ENCODE results near the gene XPO4. TPM values are rescaled to one million over a fixed set of nuclear protein-coding genes. Genes with fewer than 3 reads are reported as not detected.

The XPO4 gene
- total RNA-seq, 1 donor from 2014 or later, result 23.0 TPM

DNA sequence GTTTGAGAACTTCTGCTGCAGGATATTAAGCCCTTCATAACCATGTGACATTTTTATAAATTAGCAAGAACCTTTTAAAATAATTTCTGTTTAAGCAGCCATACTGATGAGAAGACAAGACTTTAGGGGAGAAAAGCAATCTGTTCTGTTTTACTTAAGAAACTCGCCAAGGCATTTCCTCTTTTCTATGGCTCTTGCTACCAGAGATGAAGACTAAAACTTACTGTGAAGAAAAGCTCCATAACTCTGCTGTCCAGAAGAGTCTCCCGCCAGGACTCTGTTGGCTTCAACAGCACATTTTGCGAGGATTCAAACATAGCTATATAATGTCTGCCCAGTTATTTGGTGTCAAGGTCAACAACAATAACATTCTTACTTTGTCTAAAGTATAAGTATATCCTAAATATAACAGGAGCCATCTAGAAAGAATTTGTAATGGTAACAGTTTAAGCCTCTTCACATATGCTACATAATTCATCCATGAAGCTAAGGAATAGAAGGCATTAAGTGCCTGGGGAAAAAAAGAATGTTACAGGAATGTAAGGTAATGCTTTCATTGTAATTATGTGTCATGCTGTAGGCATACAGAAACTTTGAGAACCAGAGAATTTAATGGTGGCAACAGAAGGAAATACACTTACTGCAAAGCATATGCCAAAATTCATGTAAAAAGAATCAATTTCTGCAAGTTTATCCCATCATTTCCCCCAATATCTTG, 75.5 kb downstream of the XPO4 start:
- DNase-seq, result no peak

DNA sequence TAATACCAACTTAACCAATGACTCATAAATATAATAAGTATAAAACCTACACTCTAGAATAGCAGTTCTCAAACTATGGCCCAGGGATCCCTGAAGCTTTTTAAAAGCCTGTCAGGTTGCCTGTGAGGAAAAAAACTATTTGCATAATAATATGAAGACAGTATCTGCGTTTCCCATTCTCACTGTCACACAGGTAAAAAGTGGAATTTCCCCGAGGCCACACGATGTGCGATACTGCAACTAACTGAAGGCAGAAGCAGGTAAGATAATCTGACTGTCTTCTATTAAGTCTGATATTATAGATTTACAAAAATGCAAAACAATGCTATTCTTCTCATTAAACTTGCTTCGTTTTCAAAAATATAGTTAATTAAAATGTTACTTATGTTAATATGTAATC, 76.2 kb downstream of the XPO4 start:
- DNase-seq, result no peak

DNA sequence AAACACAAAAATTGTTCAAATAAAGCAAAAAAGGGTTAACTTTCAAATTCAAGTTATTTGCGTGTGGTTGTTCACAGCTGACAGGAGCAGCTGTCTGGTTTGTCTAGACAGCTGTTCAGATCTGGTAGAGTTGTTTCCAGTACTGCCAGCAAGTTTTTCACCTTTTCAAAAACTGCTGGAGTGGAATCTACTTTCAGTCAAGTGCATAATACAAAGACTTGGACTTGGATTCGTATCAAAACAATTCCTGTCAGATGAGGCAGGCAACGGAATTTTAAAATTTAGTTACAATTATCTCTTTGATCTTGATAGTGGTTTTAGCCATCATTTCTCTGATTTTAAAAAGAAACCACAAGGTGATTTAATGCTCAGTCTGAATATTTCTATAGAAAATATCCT, 77.1 kb downstream of the XPO4 start:
- DNase-seq, result peak; percentile 33

DNA sequence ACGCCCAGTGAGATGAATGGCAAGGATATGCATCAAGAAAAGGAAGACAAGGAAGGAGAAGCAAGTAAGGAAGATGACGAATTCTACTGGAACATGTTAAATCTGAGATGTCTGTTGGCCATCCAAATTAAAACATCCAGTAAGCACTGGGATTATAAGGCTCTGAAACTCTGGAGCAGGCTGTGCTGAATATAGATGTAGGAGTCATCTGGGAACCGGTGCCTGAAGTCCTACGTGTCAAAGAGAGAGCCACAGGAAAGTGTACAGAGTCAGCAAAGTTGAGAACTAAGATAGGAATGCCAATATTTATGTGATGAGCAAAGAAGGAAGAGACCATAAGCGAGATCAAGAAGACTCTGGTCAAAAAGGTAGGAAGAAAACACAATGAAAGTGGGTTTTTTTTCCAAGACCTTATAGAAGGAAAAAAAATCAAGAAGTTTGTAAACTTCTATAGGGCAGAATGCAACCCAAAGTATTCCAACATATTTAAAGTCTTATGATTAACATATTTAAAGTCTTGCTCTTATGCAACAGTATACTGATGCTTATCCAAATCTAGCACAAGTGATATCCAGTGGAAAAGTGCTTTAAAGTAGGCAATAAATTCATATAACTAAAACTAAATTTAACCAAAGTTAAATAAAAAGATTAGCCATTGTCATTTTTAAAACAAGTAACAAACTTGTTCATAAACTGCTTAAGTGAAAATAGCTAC, 77.6 kb downstream of the XPO4 start:
- no peak for DNase-seq

DNA sequence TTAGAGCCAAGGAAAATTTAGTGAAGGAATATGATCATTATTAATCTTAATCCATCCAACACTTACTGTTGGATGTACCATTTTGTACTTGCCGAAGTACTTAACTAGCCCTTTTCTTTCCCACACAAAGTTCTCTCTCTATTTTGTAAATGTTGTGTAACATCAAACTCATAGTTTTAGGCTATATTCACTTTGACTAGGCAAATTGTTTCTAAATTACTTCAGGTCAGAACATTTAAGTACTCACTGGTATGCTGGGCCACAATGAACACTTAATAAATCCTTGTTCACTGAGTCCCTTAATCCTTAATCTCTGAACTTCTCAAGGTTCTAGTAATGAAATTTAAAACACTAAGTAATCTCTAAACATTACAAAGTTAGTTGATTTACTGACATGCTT, 79.5 kb downstream of the XPO4 start:
- no peak for DNase-seq

DNA sequence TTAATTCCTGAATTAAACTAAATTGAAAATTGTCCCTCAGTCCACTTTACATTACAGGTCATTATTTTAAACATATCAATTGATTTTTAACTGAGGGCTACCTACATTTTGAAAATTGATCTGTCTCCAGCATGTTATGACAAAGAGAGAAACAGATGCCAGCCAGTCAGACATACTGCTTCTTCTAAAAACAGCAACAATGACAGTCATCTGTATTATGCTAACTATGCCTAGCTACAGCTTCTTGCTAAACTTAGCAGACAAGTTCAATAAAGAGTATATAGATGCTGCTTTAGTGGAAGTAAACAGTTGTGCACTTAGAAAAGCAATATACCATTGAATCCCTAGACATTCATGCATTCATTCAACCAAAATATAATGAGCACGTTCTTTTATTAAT, 80.1 kb downstream of the XPO4 start:
- DNase-seq, result no peak

DNA sequence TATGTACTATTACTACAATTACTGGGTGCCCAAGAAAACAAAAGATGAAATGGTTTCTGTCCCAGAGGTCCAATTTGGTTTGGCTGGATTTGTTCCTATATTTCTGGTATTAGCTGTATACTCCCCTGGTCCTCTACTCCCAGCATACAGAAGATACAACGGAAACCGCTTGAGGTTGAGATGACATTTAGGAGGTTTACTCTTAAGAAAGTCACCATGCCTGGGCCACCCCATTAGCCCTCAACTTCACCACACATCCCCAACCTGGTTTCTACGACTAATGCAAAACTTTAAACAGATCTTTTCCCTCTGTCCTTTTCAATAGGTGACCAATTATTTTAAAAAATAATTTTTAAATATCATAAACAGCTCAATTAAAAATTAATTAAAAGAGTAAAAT, 82.8 kb downstream of the XPO4 start:
- no peak for DNase-seq

DNA sequence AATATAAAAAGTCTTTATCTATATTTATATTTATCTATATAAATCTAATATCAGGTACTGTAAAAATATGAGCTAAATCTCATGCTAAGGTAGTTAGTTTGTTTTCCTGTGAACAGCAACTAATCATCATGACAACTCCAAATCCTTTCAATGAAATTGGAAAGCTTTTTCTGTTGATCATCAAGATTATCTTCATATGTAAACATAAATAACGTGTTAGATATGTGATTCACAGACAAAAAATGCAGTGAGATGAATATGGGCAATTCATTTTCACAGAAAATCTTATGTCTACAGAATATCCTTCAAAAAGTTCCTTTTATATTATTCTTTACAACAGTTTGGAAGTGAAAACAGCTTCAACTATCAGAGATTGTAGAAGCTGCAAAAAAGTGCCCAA, 87.1 kb downstream of the XPO4 start:
- DNase-seq, result no peak

DNA sequence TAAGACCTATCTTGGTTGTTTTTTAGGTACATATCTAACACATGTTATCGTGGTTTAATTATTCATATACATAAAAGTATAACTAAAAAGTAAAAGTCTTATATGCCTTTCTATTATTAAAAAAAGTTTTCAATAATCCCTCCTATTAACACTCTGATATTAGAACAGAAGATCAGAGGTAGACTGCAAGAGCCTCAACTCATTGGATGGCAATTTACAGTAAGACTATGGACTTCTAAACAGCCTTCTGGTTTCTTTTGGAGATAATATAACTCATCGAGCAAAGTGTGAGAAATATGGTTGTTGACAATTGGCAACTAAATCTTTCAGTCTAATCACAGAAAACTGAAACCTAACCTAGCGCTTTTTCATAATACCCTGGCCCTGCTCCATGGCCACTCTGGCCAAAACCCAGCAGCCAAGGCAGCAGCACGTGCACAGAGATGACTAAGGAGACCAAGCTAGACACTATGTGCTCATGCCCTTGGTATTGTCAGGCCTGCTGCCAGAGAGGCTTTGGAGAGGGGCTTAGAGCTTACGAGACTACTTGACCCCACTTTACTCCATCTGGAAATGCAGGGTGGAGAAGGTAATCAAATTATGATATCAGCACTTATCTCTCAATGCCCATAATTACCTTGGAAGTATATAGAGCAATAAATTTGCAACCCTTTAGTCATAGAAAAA, 88.2 kb downstream of the XPO4 start:
- peak; percentile 54 for DNase-seq

DNA sequence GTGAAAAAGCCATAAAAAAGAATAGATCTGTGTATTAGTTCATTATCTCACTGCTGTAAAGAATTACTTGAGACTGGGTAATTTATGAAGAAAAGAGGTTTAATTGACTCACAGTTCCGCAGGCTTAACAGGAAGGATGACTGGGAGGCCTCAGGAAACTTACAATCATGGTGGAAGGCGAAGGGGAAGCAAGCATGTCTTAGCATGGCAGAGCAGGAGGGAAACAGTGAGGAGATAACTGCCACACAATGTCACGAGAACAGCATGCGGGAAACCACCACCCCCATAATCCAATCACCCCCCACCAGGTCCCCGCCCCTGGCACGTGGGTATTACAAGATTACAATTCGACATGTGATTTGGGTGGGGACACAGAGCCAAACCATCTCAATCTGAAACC, 89.7 kb downstream of the XPO4 start:
- no peak for DNase-seq

DNA sequence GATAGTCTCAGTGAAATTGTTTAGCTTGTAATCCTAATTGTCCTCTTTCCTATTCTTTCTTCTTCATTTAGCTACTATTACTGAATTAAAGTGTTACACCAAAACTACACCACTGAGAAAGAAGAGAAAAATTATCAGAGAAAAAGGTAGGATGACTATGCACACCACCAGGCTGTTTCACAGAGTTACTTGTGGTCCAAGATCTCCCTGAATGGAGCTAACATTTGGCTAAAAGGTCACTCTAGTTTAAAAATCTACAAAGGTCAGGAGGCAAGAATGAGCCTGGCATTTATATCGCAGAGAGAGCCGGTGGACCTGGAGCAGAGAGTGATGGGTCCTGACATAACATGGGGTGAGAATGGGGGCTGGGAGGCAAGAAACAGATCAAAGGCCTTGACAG, 91.7 kb downstream of the XPO4 start:
- no peak for DNase-seq

DNA sequence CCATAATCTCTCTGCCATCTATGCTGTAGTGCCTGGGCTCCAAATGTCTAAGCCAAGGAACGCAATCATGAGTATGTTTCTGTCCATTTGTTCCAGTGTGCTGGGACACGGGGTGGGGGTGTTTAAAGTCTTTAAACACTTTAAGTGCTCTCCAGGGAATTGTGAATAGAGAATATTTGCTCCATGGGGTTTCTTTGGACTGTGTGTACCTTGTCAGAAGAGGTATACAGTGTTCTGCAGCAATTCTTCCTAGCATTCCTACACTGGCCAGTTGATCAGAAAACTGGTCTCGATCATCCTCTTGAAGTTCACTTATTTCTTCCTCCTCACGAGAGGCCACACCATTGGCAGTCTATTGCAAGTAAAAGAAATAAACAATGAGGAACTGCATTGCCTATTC, 93.7 kb downstream of the XPO4 start:
- DNase-seq, result no peak

DNA sequence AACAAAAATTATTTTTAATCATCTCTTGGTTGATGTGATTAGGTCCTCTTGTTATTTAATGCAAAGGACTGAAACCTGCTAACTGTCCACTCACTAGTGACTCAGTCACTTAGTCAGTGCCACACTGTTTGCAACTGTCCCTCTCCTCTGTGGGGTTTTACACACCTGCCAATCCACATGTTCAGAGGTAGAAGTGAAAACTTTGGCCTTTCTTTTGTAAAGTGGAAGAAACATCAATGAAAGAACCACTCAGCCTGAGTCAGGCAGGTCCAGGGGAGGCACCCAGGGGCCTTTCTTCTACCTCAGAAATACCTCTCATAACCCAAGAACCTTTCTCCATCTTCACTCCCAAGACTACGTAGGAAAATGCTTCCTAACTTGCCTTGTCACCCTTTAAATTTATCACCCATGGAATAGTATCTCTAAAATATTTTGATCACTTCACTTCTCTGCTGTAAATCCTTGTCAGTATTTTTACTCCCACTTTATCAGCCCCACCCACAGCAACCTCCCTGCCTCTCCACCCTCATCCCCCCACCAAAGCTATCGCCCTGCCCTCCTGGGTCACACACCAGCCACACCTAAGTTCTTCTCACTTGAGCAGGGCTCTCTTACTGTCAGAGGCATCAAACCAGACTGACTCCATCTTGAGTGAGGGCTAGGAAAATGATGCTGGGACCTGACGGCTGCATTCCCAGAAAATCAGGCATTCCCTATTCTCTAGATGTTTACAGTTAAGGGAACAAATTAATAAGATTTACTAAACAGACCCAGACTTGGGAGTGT, 99.2 kb downstream of the XPO4 start:
- no peak for DNase-seq

DNA sequence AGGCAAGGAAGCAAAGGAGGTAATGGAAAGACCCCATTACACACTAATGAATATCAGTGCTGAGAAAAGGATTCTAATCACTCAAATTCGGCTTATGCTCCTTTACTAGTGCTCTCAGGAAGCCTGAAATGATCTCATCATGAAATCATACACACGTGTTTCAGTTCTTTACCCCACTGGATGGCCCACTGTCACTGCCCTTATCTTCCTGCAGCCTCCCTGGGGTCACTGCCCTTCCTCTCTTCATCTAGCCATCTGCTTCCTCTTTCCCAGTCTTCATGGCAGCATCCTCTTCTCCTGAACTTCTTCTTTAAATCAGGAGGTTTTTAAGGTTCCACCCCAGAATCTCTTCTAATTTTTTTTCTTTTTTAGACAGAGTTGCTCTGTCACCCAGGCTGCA, 100.8 kb downstream of the XPO4 start:
- no peak for DNase-seq

DNA sequence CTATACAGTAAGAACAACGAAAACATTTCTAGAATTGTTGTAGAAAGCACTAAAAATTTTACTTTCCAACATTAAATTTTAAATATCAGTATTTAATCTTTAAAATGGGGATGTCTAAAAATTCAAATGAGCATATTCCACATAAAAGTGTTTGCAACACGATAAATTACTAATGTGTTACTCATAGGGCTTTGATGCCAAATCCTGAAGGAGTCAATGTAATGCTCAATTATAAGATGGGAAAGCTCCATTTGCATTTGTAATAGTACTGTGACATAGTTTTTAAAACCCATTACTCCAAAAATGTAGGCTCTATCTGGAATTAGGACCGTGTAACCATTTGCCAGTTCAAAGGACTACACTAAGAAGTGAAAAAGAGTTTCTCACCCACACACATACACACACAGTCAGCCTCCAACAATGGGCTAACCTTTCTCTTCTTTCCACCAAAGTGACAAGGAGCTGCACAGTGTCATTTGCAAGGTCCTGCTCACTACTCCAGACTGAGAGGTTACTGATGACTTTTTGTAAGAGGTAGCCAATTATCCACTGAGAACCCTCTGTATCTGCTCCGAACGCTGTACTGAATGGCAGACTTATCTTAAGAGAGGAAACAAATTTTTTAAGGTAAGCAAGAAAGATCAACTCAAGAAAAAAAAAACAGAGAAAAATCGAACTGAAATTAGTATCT, 102.7 kb downstream of the XPO4 start:
- DNase-seq, result no peak

DNA sequence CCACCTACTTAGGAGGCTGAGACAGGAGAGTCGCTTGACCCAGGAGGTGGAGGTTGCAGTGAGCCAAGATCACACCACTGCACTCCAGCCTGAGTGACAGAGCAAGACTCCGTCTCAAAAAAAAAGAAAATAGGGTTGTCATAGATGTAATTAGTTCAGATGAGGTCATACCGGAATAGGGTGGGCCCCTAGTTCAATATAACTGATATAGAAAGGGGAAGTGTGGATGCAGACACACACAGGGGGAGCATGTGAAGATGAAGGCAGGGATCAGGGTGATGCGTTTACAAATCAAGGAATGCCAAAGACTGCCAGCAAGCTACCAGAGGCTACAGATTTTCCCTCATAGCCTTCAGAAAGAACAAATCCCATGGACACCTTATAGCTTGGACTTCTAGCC, 104.5 kb downstream of the XPO4 start:
- DNase-seq, result no peak

DNA sequence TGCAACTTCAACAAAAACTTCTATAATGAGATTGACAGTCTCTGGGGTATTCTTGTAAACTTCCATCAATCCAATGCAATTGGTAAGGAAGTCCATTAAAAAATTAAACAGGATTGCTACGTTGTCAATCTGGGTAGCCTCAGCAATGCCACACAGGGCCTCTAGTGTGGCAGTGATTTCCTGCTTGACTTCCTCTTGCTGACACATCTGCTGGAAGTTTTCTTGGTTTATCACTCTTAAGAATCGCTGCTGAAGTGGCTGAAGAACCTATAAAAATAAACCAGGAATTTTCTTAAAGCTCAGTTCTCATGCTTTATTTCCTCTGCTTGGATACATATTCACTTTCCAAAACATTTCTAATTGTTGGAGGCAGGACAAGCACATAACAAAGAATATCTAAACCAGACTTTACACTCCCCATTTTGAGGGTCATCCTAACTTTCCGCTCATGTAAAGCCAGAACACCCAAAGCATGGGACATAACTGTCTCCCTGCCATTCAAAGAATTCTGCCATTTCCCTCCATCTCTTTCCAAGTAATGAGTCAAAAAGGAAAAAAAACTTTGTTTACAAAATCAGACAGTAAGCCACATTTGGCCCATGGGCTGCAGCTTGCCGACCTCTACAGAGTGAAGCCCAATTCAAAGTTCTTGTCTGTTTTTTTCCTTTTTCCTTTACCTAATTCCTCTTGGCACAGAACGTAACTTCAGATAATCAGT, 105.6 kb downstream of the XPO4 start:
- no peak for DNase-seq

DNA sequence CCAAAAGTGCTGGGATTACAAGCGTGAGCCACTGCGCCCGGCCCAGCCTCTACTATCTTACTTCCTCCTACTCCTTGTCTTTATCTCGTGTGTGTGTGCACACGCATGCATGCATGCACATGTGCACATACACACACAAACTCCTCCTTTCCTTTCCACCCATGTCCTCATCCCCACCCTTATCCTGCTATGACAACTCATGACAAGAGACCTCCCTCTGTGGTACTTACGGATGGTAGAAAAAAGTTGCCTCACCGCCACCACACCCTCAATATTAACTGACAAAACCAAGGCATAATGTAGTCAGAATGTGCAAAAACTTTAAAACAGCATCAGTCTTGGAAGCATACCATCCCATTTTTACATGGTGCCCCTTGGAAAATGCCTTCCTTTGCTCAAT, 112.9 kb downstream of the XPO4 start:
- no peak for DNase-seq

DNA sequence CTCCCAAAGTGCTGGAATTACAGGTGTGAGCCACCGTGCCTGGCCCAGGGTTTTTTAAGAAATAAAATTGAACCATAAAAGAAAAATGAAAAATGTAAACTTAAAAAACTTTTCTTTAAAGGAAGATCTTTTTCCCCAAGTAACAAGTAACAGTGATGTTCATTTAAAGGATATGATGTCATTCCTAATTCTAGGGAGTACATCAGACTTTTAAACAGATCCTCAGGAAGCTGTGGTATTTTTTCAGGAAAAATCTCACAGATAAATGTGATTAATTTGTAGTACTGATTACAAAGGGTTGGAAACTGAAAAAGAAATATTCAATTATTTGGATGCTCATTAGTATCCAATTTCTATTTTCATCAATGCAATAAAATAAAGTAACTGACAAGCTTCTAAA, 114.2 kb downstream of the XPO4 start:
- no peak for DNase-seq

DNA sequence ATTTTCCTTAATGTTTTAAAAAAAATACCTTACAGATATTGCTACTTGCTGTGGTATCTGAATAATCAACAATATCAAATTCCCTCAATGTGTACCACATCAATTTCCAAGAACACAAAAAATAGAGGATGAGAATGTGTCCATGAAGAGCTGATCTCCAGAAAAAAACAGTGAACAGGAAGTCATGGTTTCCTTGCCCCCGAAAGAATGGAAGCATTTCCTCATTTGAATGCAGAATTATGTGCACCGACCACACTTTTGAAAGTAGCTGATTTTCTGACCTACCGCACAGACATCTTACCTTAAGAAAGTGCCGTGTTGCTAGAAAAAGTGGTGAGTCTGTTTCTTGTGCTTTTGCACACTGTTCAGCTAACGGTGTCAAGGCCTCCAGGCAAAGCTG, 115.4 kb downstream of the XPO4 start:
- DNase-seq, result no peak

DNA sequence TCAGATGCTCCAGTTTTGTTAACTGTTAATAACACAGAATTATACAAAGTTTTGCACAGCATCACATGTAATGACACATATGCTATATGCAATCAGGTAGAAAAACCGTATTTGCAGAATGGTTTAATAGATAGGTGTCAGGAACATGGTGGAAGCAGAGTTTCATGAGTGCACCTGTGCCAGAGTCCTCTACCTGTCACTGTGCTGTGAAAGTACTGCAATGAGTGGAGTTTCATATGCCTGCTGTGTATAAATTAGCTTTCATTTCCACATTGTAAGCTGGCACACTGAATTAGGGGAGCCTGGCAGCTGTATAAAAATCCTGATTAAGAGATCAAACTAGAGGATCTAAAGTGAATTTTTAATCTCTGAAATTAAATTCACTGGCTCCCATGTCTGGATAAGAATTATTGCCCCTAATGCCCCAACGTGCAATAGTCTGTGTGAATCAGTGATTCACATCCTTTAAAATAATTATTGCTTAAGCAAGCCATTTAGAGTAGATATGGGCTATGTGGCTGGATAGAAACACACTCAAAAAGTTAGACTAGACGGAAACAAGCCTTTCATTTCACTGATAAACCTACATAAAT, 120.3 kb downstream of the XPO4 start:
- no peak for DNase-seq

Measured in skin of body (tissue), 2 donors.